ENCODE measurements around the gene WHRN. TPM values are rescaled to one million over a fixed set of nuclear protein-coding genes. Genes with fewer than 3 reads are reported as not detected.

Gene WHRN
- total and polyA plus RNA-seq, 2 of the 13 experiments (the other 11 are each of a cell fraction or from before 2014, with no cell fraction given), result 2.3 to 5.3 TPM

GRCh38 chr9:114465417-114465816 lies 39.9 kb downstream of the WHRN start:
- Histone ChIP-seq H4K20me1 (ENCODE audit: insufficient read depth, low read length) (no peaks in the 10 kb centered on the region), H3K27me3 (ENCODE audit: control insufficient read depth in 1 of 2, insufficient read depth in 2 of 2, low read length in 2 of 2) (no peaks in the 10 kb centered on the region), H3K9ac (ENCODE audit: insufficient read depth, low read depth, low read length) (no peak overlapping the region), H3K27ac (ENCODE audit: extremely low read length, insufficient read depth, low read length) (no peak overlapping the region), H3K9me3 (ENCODE audit: low read length) (no peaks in the 10 kb centered on the region), H2AFZ (ENCODE audit: low read length) (no peak overlapping the region), H3K36me3 (replicated peaks in 1 of 2; ENCODE audit: control insufficient read depth in 1 of 2, insufficient read depth in 2 of 2, low read length in 2 of 2) (no peaks in the 10 kb centered on the region), H3K79me2 (ENCODE audit: insufficient read depth, low read length) (no peaks in the 10 kb centered on the region), H3K4me2 (ENCODE audit: low read depth, low read length) (no peak overlapping the region), H3K4me3 (replicated peaks in 1 of 3; ENCODE audit: insufficient read depth in 1 of 3, low read depth in 2 of 3, low read length in 3 of 3) (no peak overlapping the region), H3K4me1 (ENCODE audit: insufficient read depth, low read length) (peaks cover 7% of the 10 kb centered on the region; the same call in 1 of the 2 replicates)
- POLR2A ChIA-PET, result no interaction called here
- intact Hi-C loops (cut with micrococcal nuclease; ENCODE audit: unreplicated experiment) (no loop called here), in situ Hi-C loops (cut with HindIII; ENCODE audit: extremely low pct_ligation_motif_present, low pct_unique_long_range_greater_than_20kb) (no loop called here)
- ATAC-seq (no peak), DNase-seq (ENCODE audit: low spot score) (no peak), FAIRE-seq (no peak)
- 79% methylated on average over 3 of the region's 4 CpGs for WGBS (ENCODE audit: low lambda C conversion rate)
- TF ChIP-seq SMAD9 (CRISPR knock-in tag; IDR thresholded peaks at IDR 0.05) (no peak), RBM22 (optimal IDR thresholded peaks at IDR 0.05; ENCODE audit: low read length) (no peak), ADNP (CRISPR knock-in tag; IDR thresholded peaks at IDR 0.05) (no peak), ARNT (IDR thresholded peaks at IDR 0.05) (no peak), MYNN (CRISPR knock-in tag; IDR thresholded peaks at IDR 0.05; ENCODE audit: low read depth) (no peak), PTBP1 (IDR thresholded peaks at IDR 0.05; ENCODE audit: low read depth, low read length, poor library complexity, severe bottlenecking) (no peak)
- TF ChIP-seq, protein P1, sequence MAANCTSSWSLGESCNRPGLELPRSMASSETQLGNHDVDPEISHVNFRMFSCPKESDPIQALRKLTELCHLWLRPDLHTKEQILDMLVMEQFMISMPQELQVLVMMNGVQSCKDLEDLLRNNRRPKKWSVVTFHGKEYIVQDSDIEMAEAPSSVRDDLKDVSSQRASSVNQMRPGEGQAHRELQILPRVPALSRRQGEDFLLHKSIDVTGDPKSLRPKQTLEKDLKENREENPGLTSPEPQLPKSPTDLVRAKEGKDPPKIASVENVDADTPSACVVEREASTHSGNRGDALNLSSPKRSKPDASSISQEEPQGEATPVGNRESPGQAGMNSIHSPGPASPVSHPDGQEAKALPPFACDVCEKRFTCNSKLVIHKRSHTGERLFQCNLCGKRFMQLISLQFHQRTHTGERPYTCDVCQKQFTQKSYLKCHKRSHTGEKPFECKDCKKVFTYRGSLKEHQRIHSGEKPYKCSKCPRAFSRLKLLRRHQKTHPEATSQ (CRISPR knock-in tag; IDR thresholded peaks at IDR 0.05; ENCODE audit: borderline replicate concordance), result no peak
- BruUV-seq (replicated peaks), result no TSS peak
- CTCF ChIA-PET (ENCODE audit: low intra/inter-chr PET ratio, low total read pairs), result no interaction called here

Data from HepG2 (cell line).